NCI-H146 treated with DMSO at 0.1 percent for 48 hours (cell line): ENCODE measurements around the gene AOAH.
"Not testable (repeated sequence)": the region's sequence is repeated elsewhere in the genome, so short reads cannot be mapped to it uniquely, and the experiment has no call there.

Source experiments
- DNase-seq: peaks from one replicate; lab custom pipeline; 2025; ENCODE audit not compliant: unreplicated experiment; lab: John Stamatoyannopoulos, UW

The AOAH gene

GRCh38 chr7:36658335-36659171 is 65.7 kb downstream of the AOAH start:
- no peak for DNase-seq

- no peak for DNase-seq
Observed at GRCh38 chr7:36657036-36657660, 67.1 kb downstream of the AOAH start.

GRCh38 chr7:36654436-36654835 is 69.9 kb downstream of the AOAH start:
- no peak for DNase-seq

GRCh38 chr7:36653663-36654355 is 70.5 kb downstream of the AOAH start:
- DNase-seq, result peak; percentile 39

- peak; percentile 10 for DNase-seq
Observed at GRCh38 chr7:36653008-36653662, 71.2 kb downstream of the AOAH start.

- DNase-seq, result no peak
Observed at GRCh38 chr7:36652431-36652830, 71.9 kb downstream of the AOAH start.

GRCh38 chr7:36651404-36651803 is 72.9 kb downstream of the AOAH start:
- no peak for DNase-seq

- no peak for DNase-seq
Observed at GRCh38 chr7:36650766-36651312, 73.5 kb downstream of the AOAH start.

- DNase-seq, result no peak
Observed at GRCh38 chr7:36650320-36650719, 74.0 kb downstream of the AOAH start.

- DNase-seq, result not testable (repeated sequence)
Observed at GRCh38 chr7:36649319-36649718, 75.0 kb downstream of the AOAH start.

GRCh38 chr7:36648441-36648840 is 75.9 kb downstream of the AOAH start:
- no peak for DNase-seq

GRCh38 chr7:36644625-36645422 is 79.5 kb downstream of the AOAH start:
- no peak for DNase-seq

GRCh38 chr7:36642414-36642813 is 81.9 kb downstream of the AOAH start:
- DNase-seq, result no peak

GRCh38 chr7:36642010-36642409 is 82.3 kb downstream of the AOAH start:
- no peak for DNase-seq

- DNase-seq, result no peak
Observed at GRCh38 chr7:36640682-36641081, 83.6 kb downstream of the AOAH start.

GRCh38 chr7:36639826-36640225 is 84.5 kb downstream of the AOAH start:
- no peak for DNase-seq

GRCh38 chr7:36638586-36639263 is 85.6 kb downstream of the AOAH start:
- no peak for DNase-seq

- DNase-seq, result no peak
Observed at GRCh38 chr7:36638140-36638539, 86.2 kb downstream of the AOAH start.

- DNase-seq, result no peak
Observed at GRCh38 chr7:36637417-36637816, 86.9 kb downstream of the AOAH start.

- no peak for DNase-seq
Observed at GRCh38 chr7:36636126-36636525, 88.2 kb downstream of the AOAH start.
